ENCODE data around the gene SEPTIN5.
A peak's percentile ranks its signal among the peaks of the same experiment; 100 is the strongest.

The SEPTIN5 gene

GRCh38 chr22:19714312-19715187, at the start of gene SEPTIN5:
Gene SEPTIN5, plus strand, starts transcription at chr22:19714503. Its CDS starts 86 bp downstream, at chr22:19714589.
- TF ChIP-seq CTCF (conservative IDR thresholded peaks at IDR 0.05): no peak
- H3K27ac ChIP-seq: peak within 1 kb of the TSS; percentile 89

- no peak for TF ChIP-seq CTCF (conservative IDR thresholded peaks at IDR 0.05)
- no peak overlapping the region; the same call in 1 of the 2 replicates for H3K27ac ChIP-seq
Measured at GRCh38 chr22:19664951-19665783, 49.1 kb upstream of the SEPTIN5 start.

- TF ChIP-seq CTCF (conservative IDR thresholded peaks at IDR 0.05): no peak
- H3K27ac ChIP-seq: no peak overlapping the region
Measured at GRCh38 chr22:19665784-19666672, 48.3 kb upstream of the SEPTIN5 start.

- no peak for TF ChIP-seq CTCF (conservative IDR thresholded peaks at IDR 0.05)
- H3K27ac ChIP-seq: no peak overlapping the region
Measured at GRCh38 chr22:19666673-19667593, 47.4 kb upstream of the SEPTIN5 start.

GRCh38 chr22:19667872-19668740, 46.2 kb upstream of the SEPTIN5 start:
- TF ChIP-seq CTCF (conservative IDR thresholded peaks at IDR 0.05): no peak
- no peak overlapping the region for H3K27ac ChIP-seq

- no peak overlapping the region for H3K27ac ChIP-seq
- no peak for TF ChIP-seq CTCF (conservative IDR thresholded peaks at IDR 0.05)
Measured at GRCh38 chr22:19668748-19669147, 45.6 kb upstream of the SEPTIN5 start.
